ENCODE results near the gene RNPEP.
A peak's percentile ranks its signal among the peaks of the same experiment; 100 is the strongest.

Gene RNPEP

GRCh38 chr1:202004711-202005110 lies 22.3 kb downstream of the RNPEP start:
- no peak overlapping the region for H3K4me3 ChIP-seq (ENCODE audit: low read length)
- no peak for TF ChIP-seq CTCF (conservative IDR thresholded peaks at IDR 0.05; ENCODE audit: low read length)
- no peak for DNase-seq (ENCODE audit: low read depth)

GRCh38 chr1:202005958-202006357 lies 23.5 kb downstream of the RNPEP start:
- H3K4me3 ChIP-seq (ENCODE audit: low read length): no peak overlapping the region
- DNase-seq (ENCODE audit: low read depth): peak; percentile 25
- TF ChIP-seq CTCF (conservative IDR thresholded peaks at IDR 0.05; ENCODE audit: low read length): peak; percentile 43

- H3K4me3 ChIP-seq (ENCODE audit: low read length): no peak overlapping the region
- no peak for TF ChIP-seq CTCF (conservative IDR thresholded peaks at IDR 0.05; ENCODE audit: low read length)
- DNase-seq (ENCODE audit: low read depth): no peak
Measured at GRCh38 chr1:202007304-202007703, 24.9 kb downstream of the RNPEP start.

GRCh38 chr1:202007805-202008489 lies 25.5 kb downstream of the RNPEP start:
- DNase-seq (ENCODE audit: low read depth): no peak

GRCh38 chr1:202009326-202010179 lies 27.1 kb downstream of the RNPEP start:
- TF ChIP-seq CTCF (conservative IDR thresholded peaks at IDR 0.05; ENCODE audit: low read length): peak; percentile 89
- peak; percentile 67 for DNase-seq (ENCODE audit: low read depth)
- H3K4me3 ChIP-seq (ENCODE audit: low read length): no peak overlapping the region

More at GRCh38 chr1:202007805-202008489, 25.5 kb downstream of the RNPEP start:
- no peak overlapping the region for H3K4me3 ChIP-seq (ENCODE audit: low read length)
- TF ChIP-seq CTCF (conservative IDR thresholded peaks at IDR 0.05; ENCODE audit: low read length): no peak

- no peak for DNase-seq (ENCODE audit: low read depth)
- TF ChIP-seq CTCF (conservative IDR thresholded peaks at IDR 0.05; ENCODE audit: low read length): no peak
- H3K4me3 ChIP-seq (ENCODE audit: low read length): no peak within 1 kb of the TSS
Measured at GRCh38 chr1:202010180-202011015, 27.9 kb downstream of the RNPEP start, which contains the start of gene ELF3. Gene ELF3 (plus strand): TSS chr1:202010587. CDS start chr1:202011137, 550 bp downstream.

Data from AG10803 (cell line).